A549 (cell line): ENCODE data around the gene GPAT2. TPM values are rescaled to one million over a fixed set of nuclear protein-coding genes. Genes with fewer than 3 reads are reported as not detected.
A peak's percentile ranks its signal among the peaks of the same experiment; 100 is the strongest.

Experiments
- ATAC-seq, 2 experiments: fragments of 200-7000 bp in 1 of 2; fragments of >200 bp in 1 of 2; cut with Nextera tagmentation in 1 of 2; cut with Tn5 transposase in 1 of 2; 3 replicates each; pipeline versions ENCODE4 v1.8.0 to v1.9.1; 2018 to 2020; ENCODE audit warnings: mild to moderate bottlenecking in 1 of 2, moderate library complexity in 1 of 2
- CTCF ChIA-PET: fragments of 300-600 bp; sonication (Branson Sonifier 250); formaldehyde crosslinking; extraction: SDS; loops from one replicate; lab custom pipeline; 2021; ENCODE audit warnings: antibody characterized with exemption, inconsistent platforms; lab: Yijun Ruan, JAX
- POLR2A ChIA-PET: fragments of 350-600 bp; formaldehyde crosslinking; extraction: SDS; loops from one replicate; lab custom pipeline; 2021; ENCODE audit warnings: antibody characterized with exemption, inconsistent platforms; lab: Yijun Ruan, JAX
- DNase-seq, 2 experiments: peaks; one replicate each; pipeline versions ENCODE4 v3.0.0 to v3.0.0-alpha.2; 2011 to 2016; ENCODE audit warnings: low read depth in 1 of 2, low spot score in 1 of 2
- FAIRE-seq: peaks from 2 replicates; lab custom pipeline; 2011; peaks lifted over from hg19 to GRCh38; lab: Jason Lieb, UNC
- H3K27ac ChIP-seq, 2 experiments: fragments of >200 bp; sonication (Bioruptor Twin); formaldehyde crosslinking; 3 replicates each; pipeline ENCODE4 v1.5.1; 2016 to 2017
- H3K4me1 ChIP-seq: fragments of >200 bp; sonication (Bioruptor Twin); formaldehyde crosslinking; 3 replicates; pipeline ENCODE4 v1.6.1; 2016
- H3K4me2 ChIP-seq: fragments of >200 bp; sonication (Bioruptor Twin); formaldehyde crosslinking; 3 replicates; pipeline ENCODE4 v1.6.1; 2016
- H3K4me3 ChIP-seq: fragments of >200 bp; sonication (Bioruptor Twin); formaldehyde crosslinking; 3 replicates; pipeline ENCODE4 v1.5.1; 2016
- H3K9me3 ChIP-seq: fragments of >200 bp; sonication (Bioruptor Twin); formaldehyde crosslinking; 3 replicates; pipeline ENCODE4 v1.6.1; 2016
- ATOH8 ChIP-seq: fragments of 250-450 bp; sonication (Bioruptor Pico); IDR thresholded peaks from 2 replicates; pipeline ENCODE4 v1.5.0; 2020; ENCODE audit warnings: low read depth, mild to moderate bottlenecking, moderate library complexity
- BCL3 ChIP-seq: fragments of >200 bp; sonication (Bioruptor Twin); formaldehyde crosslinking; IDR thresholded peaks from 3 replicates; pipeline ENCODE4 v1.6.1; 2016
- BHLHE40 ChIP-seq: IDR thresholded peaks from 2 replicates; pipeline ENCODE4 v1.6.1; 2012; ENCODE audit warnings: low read depth, low read length, inconsistent platforms
- CBX8 ChIP-seq: fragments of 200-600 bp; sonication (generic); IDR thresholded peaks from 2 replicates; pipeline ENCODE4 v1.6.1; 2016
- CHD4 ChIP-seq: fragments of 200-600 bp; sonication (generic); IDR thresholded peaks from 2 replicates; pipeline ENCODE4 v1.6.1; 2016; ENCODE audit warnings: antibody characterized with exemption, mild to moderate bottlenecking, borderline replicate concordance
- EHF ChIP-seq: fragments of 250-450 bp; sonication (Bioruptor Pico); IDR thresholded peaks from 2 replicates; pipeline ENCODE4 v1.5.0; 2020; ENCODE audit warnings: mild to moderate bottlenecking
- FOSB ChIP-seq: fragments of 250-450 bp; sonication (Bioruptor Pico); IDR thresholded peaks from 2 replicates; pipeline ENCODE4 v1.5.0; 2020; ENCODE audit warnings: mild to moderate bottlenecking, moderate library complexity
- HDAC2 ChIP-seq: fragments of 200-600 bp; sonication (generic); IDR thresholded peaks from 2 replicates; pipeline ENCODE4 v1.6.1; 2016
- MAFK ChIP-seq: fragments of 450-650 bp; IDR thresholded peaks from 2 replicates; pipeline ENCODE4 v1.6.1; 2014; ENCODE audit not compliant: partially characterized antibody
- NFE2L2 ChIP-seq: fragments of 150-350 bp; conservative IDR thresholded peaks from 2 replicates; pipeline ENCODE4 v1.6.1; 2014; ENCODE audit warnings: low read length
- NPAS2 ChIP-seq: fragments of 250-450 bp; sonication (Bioruptor Pico); IDR thresholded peaks from 2 replicates; pipeline ENCODE4 v1.8.0; 2022; ENCODE audit warnings: mild to moderate bottlenecking, moderate library complexity, borderline replicate concordance
- NR3C1 ChIP-seq: fragments of >200 bp; sonication (Bioruptor Twin); formaldehyde crosslinking; IDR thresholded peaks from 3 replicates; pipeline ENCODE4 v1.6.1; 2017
- PHF8 ChIP-seq: fragments of 200-600 bp; sonication (generic); IDR thresholded peaks from 2 replicates; pipeline ENCODE4 v1.6.1; 2016; ENCODE audit warnings: low read depth, mild to moderate bottlenecking, antibody characterized with exemption, moderate library complexity, borderline replicate concordance
- POLR2A ChIP-seq: IDR thresholded peaks from 2 replicates; pipeline ENCODE4 v1.6.1; 2012; ENCODE audit warnings: mild to moderate bottlenecking, low read length
- RCOR1 ChIP-seq: fragments of 150-350 bp; IDR thresholded peaks from 2 replicates; pipeline ENCODE4 v1.6.1; 2014; ENCODE audit warnings: antibody characterized with exemption, low read length, low read depth
- ZNF302 ChIP-seq: fragments of 250-450 bp; sonication (Bioruptor Pico); IDR thresholded peaks from 2 replicates; pipeline ENCODE4 v1.9.0; 2021; ENCODE audit warnings: inconsistent platforms, mild to moderate bottlenecking, moderate library complexity
- WGBS: methylation state at CpG from one replicate; pipeline ENCODE4 v1.1.6; 2017; ENCODE audit errors: missing lambda C conversion rate; 5-methylcytosine and 5-hydroxymethylcytosine counted together
- polyA plus RNA-seq, 4 experiments: library from polyadenylated mRNA; depleted of rRNA in 3 of 4; stranded (reverse); fragments of >200 nt; fragmentation: RNase III in 1 of 4; extraction: RNeasy Plus Mini Kit Qiagen cat#74134 plus additional on column Dnase treatment in 1 of 4; gene quantifications; 2 replicates in 3 of 4; 3 replicates in 1 of 4; pipeline ENCODE4 v1.2.3, GENCODE V29; 2011 to 2017
- TF ChIP-seq, protein P1 (sequence below): IDR thresholded peaks from 2 replicates; pipeline ENCODE4 v1.6.1; 2012

GPAT2 gene
- polyA plus RNA-seq, 2 of the 4 experiments (the other 2 are of a cell fraction), result not detected

DNA sequence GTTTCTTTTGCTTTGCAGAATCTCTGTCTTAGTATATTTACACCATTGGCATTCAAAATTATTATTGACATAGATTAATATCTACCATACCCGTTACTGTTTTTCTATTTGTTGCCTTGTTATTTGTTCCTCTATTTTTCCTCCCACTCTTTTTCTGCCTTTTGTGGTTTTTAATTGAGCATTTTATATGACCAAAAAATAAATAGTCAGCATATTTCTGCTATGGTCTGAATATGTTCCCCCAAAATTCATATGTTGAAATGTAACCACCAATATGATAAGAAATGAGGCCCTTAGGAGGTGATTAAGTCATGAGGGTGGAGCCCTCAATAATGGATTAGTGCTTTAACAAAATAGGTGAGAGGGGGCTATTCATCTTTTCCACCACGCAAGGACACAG is 46.3 kb upstream of the GPAT2 start:
- WGBS, result 77% methylated on average over 2 of the region's 2 CpGs
- FAIRE-seq, result no peak

DNA sequence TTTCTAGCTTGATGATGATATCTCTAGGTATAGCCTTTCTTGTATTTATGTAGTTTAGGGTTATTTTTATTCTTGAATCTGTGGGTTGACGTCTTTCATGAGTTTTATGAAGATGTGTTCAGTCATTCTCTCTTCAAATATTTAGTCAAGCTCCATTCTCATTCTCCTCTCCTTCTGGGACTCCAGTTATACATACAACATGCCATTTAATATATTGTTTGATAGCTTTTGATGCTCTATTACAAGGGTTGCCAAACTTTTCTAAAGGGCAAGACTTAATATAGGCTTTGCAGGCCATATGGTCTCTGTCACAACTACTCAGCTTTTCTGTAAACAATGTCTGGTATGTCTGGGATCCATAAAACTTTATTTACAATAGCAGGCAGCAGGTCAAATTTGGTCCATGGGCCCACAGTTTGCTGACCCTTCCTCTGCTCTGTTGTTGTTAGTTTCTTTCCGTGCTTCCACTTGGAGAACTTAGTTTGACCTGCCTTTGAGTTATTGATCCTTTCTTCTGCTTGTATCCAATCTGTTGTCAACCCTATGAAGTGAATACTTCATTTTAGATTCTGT is 40.6 kb upstream of the GPAT2 start:
- no peak overlapping the region for H3K27ac ChIP-seq
- ChIA-PET CTCF (interaction anchor here (1.1 kb wide), 1 partner anchor 434 kb away, joined by 3 read pairs; no protein-coding TSS in a partner anchor), POLR2A (no interaction called here)
- H3K4me3 ChIP-seq, result no peak overlapping the region
- FAIRE-seq (no peak), DNase-seq (no peak), ATAC-seq (no peak)
- TF ChIP-seq ATOH8 (CRISPR knock-in tag) (no peak), CHD4 (no peak), CBX8 (no peak), BHLHE40 (no peak), EHF (CRISPR knock-in tag) (no peak), POLR2A (no peak)
- H3K4me1 ChIP-seq, result no peaks in the 10 kb centered on the region
- H3K4me2 ChIP-seq, result no peak overlapping the region
- WGBS, result 45% methylated on average over 2 of the region's 2 CpGs
- H3K9me3 ChIP-seq, result peaks cover 9% of the 10 kb centered on the region; the same call in 2 of the 3 replicates

More for the DNA sequence above, 46.3 kb upstream of the GPAT2 start:
- POLR2A ChIA-PET, result no interaction called here
- H3K4me3 ChIP-seq, result no peak overlapping the region
- peaks cover 9% of the 10 kb centered on the region; the same call in 2 of the 3 replicates for H3K9me3 ChIP-seq
- ATAC-seq (no peak), DNase-seq (no peak)
- no peaks in the 10 kb centered on the region for H3K4me1 ChIP-seq
- no peak for TF ChIP-seq PHF8
- no peak for TF ChIP-seq NFE2L2
- no peak for TF ChIP-seq BCL3
- TF ChIP-seq CHD4, result no peak
- TF ChIP-seq MAFK, result peak; percentile 88
- no peak overlapping the region for H3K4me2 ChIP-seq
- CTCF ChIA-PET, result no interaction called here
- H3K27ac ChIP-seq, result no peak overlapping the region

- TF ChIP-seq NR3C1 (no peak), NPAS2 (no peak), BCL3 (no peak), FOSB (CRISPR knock-in tag) (no peak), ZNF302 (CRISPR knock-in tag) (no peak), HDAC2 (no peak), RCOR1 (no peak)
- TF ChIP-seq, protein P1, sequence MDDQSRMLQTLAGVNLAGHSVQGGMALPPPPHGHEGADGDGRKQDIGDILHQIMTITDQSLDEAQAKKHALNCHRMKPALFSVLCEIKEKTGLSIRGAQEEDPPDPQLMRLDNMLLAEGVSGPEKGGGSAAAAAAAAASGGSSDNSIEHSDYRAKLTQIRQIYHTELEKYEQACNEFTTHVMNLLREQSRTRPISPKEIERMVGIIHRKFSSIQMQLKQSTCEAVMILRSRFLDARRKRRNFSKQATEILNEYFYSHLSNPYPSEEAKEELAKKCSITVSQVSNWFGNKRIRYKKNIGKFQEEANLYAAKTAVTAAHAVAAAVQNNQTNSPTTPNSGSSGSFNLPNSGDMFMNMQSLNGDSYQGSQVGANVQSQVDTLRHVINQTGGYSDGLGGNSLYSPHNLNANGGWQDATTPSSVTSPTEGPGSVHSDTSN, result no peak
- ChIA-PET CTCF (no interaction called here), POLR2A (no interaction called here)
- Histone ChIP-seq H3K4me1 (no peaks in the 10 kb centered on the region), H3K27ac (no peak overlapping the region), H3K4me2 (no peak overlapping the region), H3K9me3 (peaks cover 9% of the 10 kb centered on the region; the same call in 2 of the 3 replicates), H3K4me3 (no peak overlapping the region)
- no peak for DNase-seq
- 26% methylated on average over 4 of the region's 6 CpGs for WGBS
- no peak for ATAC-seq
- no peak for FAIRE-seq
These were observed 39.4 kb upstream of the GPAT2 start for GRCh38 chr2:96074156-96074555.
